HG03045 (cell line): Measurements from ENCODE around the gene CASP9.

ENCODE experiments used
- ATAC-seq: cut with Tn5 transposase; IDR thresholded peaks from one replicate; pipeline ENCODE4 v1.9.1; 2021; ENCODE audit warnings: mild to moderate bottlenecking, moderate library complexity; ENCODE audit not compliant: unreplicated experiment

CASP9 gene

GRCh38 chr1:15449567-15449966, 74.4 kb downstream of the CASP9 start:
- no peak for ATAC-seq

GRCh38 chr1:15448877-15449462, 75.0 kb downstream of the CASP9 start:
- no peak for ATAC-seq

- no peak for ATAC-seq
Measured at GRCh38 chr1:15446212-15446611, 77.8 kb downstream of the CASP9 start.

GRCh38 chr1:15445390-15446122, 78.5 kb downstream of the CASP9 start:
- ATAC-seq = no peak

- ATAC-seq = no peak
Measured at GRCh38 chr1:15444468-15445389, 79.3 kb downstream of the CASP9 start.

- no peak for ATAC-seq
Measured at GRCh38 chr1:15443281-15443680, 80.7 kb downstream of the CASP9 start.

- no peak for ATAC-seq
Measured at GRCh38 chr1:15442759-15443158, 81.3 kb downstream of the CASP9 start.

GRCh38 chr1:15442119-15442518, 81.9 kb downstream of the CASP9 start:
- ATAC-seq = no peak
